Measurements from ENCODE around the gene MRC2. TPM values are rescaled to one million over a fixed set of nuclear protein-coding genes. Genes with fewer than 3 reads are reported as not detected.

Gene MRC2
- total and polyA plus RNA-seq, 2 of the 13 experiments (the other 11 are each of a cell fraction or from before 2014, with no cell fraction given) = not detected

- peak; percentile 17; the same call in 1 of the 2 replicates for TF ChIP-seq RXRB (CRISPR knock-in tag; IDR thresholded peaks at IDR 0.05; ENCODE audit: borderline replicate concordance)
- peak; percentile 78 for TF ChIP-seq FOXK2 (IDR thresholded peaks at IDR 0.05)
- TF ChIP-seq BCL6 (CRISPR knock-in tag; IDR thresholded peaks at IDR 0.05) = peak; percentile 19; the same call in 1 of the 2 replicates
- peak; percentile 69 for TF ChIP-seq SRSF1 (optimal IDR thresholded peaks at IDR 0.05; ENCODE audit: low read depth, low read length)
- no peak for TF ChIP-seq TRIM22 (IDR thresholded peaks at IDR 0.05)
- peak; percentile 86 for TF ChIP-seq KDM2A (CRISPR knock-in tag; IDR thresholded peaks at IDR 0.05; ENCODE audit: borderline replicate concordance, low read depth)
- TF ChIP-seq ZFX (CRISPR knock-in tag; IDR thresholded peaks at IDR 0.05; ENCODE audit: low read depth) = peak; percentile 52
- no peak for TF ChIP-seq GPBP1L1 (CRISPR knock-in tag; IDR thresholded peaks at IDR 0.05)
- peak; percentile 73; the same call in 1 of the 2 replicates for TF ChIP-seq ZFP37 (CRISPR knock-in tag; IDR thresholded peaks at IDR 0.05; ENCODE audit: borderline replicate concordance)
- peak; percentile 58; the same call in 1 of the 2 replicates for TF ChIP-seq BCL3 (CRISPR knock-in tag; IDR thresholded peaks at IDR 0.05)
- peak; percentile 37 for TF ChIP-seq ZNF407 (CRISPR knock-in tag; IDR thresholded peaks at IDR 0.05; ENCODE audit: not compliant biosample characterization)
Measured at GRCh38 chr17:62616993-62617893, 10.2 kb upstream of the MRC2 start (continued).

Measured in HepG2 (cell line).